Stomach (tissue), 9 donors: ENCODE results near the gene SLC12A7. TPM values are rescaled to one million over a fixed set of nuclear protein-coding genes. Genes with fewer than 3 reads are reported as not detected.
"Not testable (repeated sequence)": the region's sequence is repeated elsewhere in the genome, so short reads cannot be mapped to it uniquely, and the experiment has no call there.

Experiments
- DNase-seq, 2 donors: peaks; one replicate each; pipeline versions ENCODE4 v3.0.0 to v3.0.0-alpha.2; 2013 to 2019
- H3K27ac ChIP-seq, 5 donors: fragments of 200-600 bp in 4 of 5; sonication (generic) in 4 of 5; one replicate each; pipeline ENCODE4 v1.5.1; 2013 to 2019; ENCODE audit warnings: mild to moderate bottlenecking in 1 of 5, moderate library complexity in 1 of 5
- H3K27me3 ChIP-seq, 3 donors: fragments of 200-600 bp; sonication (generic); one replicate each; pipeline ENCODE4 v1.5.1; 2017 to 2019; ENCODE audit warnings: mixed run types in 1 of 3
- H3K36me3 ChIP-seq, 4 donors: fragments of 200-600 bp; sonication (generic); 1 replicate in 3 of 4; 2 replicates in 1 of 4; pipeline ENCODE4 v1.5.1; 2016 to 2019
- H3K4me1 ChIP-seq, 4 donors: fragments of 200-600 bp; sonication (generic); one replicate each; pipeline ENCODE4 v1.5.1; 2016 to 2019
- H3K4me3 ChIP-seq, 4 donors: fragments of 200-600 bp; sonication (generic) in 3 of 4; one replicate each; pipeline ENCODE4 v1.5.1; 2016 to 2019; ENCODE audit warnings: mild to moderate bottlenecking in 1 of 4
- H3K9me3 ChIP-seq, 4 donors: fragments of 200-600 bp; sonication (generic); one replicate each; pipeline ENCODE4 v1.5.1; 2016 to 2019
- EP300 ChIP-seq: sonication (generic); formaldehyde crosslinking; IDR thresholded peaks from one replicate; pipeline ENCODE4 v1.6.1; 2017; ENCODE audit warnings: antibody characterized with exemption
- POLR2A ChIP-seq, 4 donors: fragments of 450-650 bp; IDR thresholded peaks; one replicate each; pipeline ENCODE4 v1.6.1; 2016; ENCODE audit warnings: antibody characterized with exemption in 4 of 4, control low read depth in 2 of 4, mild to moderate bottlenecking in 1 of 4, moderate library complexity in 1 of 4
- POLR2AphosphoS5 ChIP-seq, 3 donors: sonication (generic); formaldehyde crosslinking; IDR thresholded peaks; one replicate each; pipeline ENCODE4 v1.6.1; 2016; ENCODE audit warnings: antibody characterized with exemption in 3 of 3
- WGBS, 5 donors: extraction: QIAGEN DNeasy Blood & Tissue Kit in 3 of 5; methylation state at CpG; one replicate each; pipeline versions ENCODE4 v1.1.5 to v1.1.7; 2013 to 2018; 5-methylcytosine and 5-hydroxymethylcytosine counted together
- intact Hi-C: fragments of 100-400 bp; cut with DNase I; formaldehyde crosslinking; loops from one replicate; pipeline ENCODE4 v1.15.1; 2023; ENCODE audit warnings: low total_unique reads
- polyA plus RNA-seq, 3 donors: library from polyadenylated mRNA; stranded (reverse); fragments of 200-250 nt; gene quantifications; one replicate each; pipeline ENCODE4 v1.2.3, GENCODE V29; 2013
- total RNA-seq, 5 donors: library from RNA; depleted of rRNA; stranded (reverse); fragments of >200 nt; gene quantifications; one replicate each; pipeline versions ENCODE4 v1.1.0 to v1.2.3, GENCODE V29; 2014 to 2016
- TF ChIP-seq, protein P1 (sequence below), 7 experiments: fragments of 450-650 bp in 4 of 7; fragments of 200-600 bp in 3 of 7; sonication (generic) in 3 of 7; IDR thresholded peaks; one replicate each; pipeline ENCODE4 v1.5.1; 2016 to 2019; ENCODE audit warnings: antibody characterized with exemption in 7 of 7, control low read depth in 2 of 7, mild to moderate bottlenecking in 1 of 7
- donor health status: healthy with polysubstance abuse.
- donor health status: Bipolar disorder and iron deficiency.
- donor health status: healthy.

SLC12A7 gene
- total and polyA plus RNA-seq, 8 donors = 4.7 to 346 (median 37.7) TPM

GRCh38 chr5:1159341-1159675, 47.4 kb upstream of the SLC12A7 start:
- Histone ChIP-seq H3K9me3 (peaks cover 3 to 6% (median 5%) of the 10 kb centered on the region in 4 donors), H3K4me1 (peaks cover 19 to 30% (median 26%) of the 10 kb centered on the region in 4 donors), H3K4me3 (no peak overlapping the region), H3K27ac (no peak overlapping the region), H3K27me3 (peaks cover 0 to 72% (median 23%) of the 10 kb centered on the region in 3 donors), H3K36me3 (no peaks in the 10 kb centered on the region)
- no peak for TF ChIP-seq POLR2AphosphoS5 (IDR thresholded peaks at IDR 0.05)
- TF ChIP-seq EP300 = no peak
- no peak for TF ChIP-seq POLR2A (IDR thresholded peaks at IDR 0.05)
- TF ChIP-seq, protein P1, sequence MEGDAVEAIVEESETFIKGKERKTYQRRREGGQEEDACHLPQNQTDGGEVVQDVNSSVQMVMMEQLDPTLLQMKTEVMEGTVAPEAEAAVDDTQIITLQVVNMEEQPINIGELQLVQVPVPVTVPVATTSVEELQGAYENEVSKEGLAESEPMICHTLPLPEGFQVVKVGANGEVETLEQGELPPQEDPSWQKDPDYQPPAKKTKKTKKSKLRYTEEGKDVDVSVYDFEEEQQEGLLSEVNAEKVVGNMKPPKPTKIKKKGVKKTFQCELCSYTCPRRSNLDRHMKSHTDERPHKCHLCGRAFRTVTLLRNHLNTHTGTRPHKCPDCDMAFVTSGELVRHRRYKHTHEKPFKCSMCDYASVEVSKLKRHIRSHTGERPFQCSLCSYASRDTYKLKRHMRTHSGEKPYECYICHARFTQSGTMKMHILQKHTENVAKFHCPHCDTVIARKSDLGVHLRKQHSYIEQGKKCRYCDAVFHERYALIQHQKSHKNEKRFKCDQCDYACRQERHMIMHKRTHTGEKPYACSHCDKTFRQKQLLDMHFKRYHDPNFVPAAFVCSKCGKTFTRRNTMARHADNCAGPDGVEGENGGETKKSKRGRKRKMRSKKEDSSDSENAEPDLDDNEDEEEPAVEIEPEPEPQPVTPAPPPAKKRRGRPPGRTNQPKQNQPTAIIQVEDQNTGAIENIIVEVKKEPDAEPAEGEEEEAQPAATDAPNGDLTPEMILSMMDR (IDR thresholded peaks at IDR 0.05) = no peak
- no peak for DNase-seq
- 78 to 84% (median 80%) methylated on average over 11 of the region's 11 CpGs for WGBS, 5 donors
- intact Hi-C loops = no loop called here

DNA sequence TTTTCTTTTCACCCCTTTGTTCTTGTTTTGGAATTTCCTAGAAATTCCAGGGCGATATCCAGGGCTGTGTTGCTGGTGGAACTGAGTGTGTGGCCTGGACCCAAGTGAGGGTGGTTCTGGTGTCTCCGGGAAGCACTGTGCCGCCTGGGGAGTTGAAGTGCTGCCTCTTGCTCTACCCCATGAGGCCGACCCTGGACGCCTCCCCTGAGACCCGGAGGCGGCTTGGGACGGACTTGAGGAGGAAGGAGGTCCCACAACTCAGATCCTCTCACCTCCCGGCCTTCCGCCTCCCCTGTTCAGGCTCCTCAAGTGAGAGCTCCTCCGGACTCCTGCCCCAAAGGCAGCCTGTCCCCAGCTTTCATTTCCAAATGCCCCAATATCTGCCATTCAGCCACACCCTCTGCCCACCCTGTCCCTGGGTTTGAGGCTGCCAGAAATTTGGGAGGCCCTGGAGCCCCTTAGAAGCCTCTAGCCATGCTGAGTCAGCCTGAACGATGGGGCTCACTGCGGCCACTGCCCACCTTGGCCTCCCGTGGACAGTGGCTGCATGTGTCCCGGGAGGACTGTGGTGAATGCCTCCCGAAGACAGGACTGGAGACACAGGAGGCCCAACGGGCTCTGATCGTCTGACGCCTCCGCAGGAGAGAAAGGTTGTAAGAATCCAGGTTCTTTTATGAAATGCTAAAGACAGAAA, 46.9 kb upstream of the SLC12A7 start:
- intact Hi-C loops = no loop called here
- DNase-seq = no peak
- 69 to 86% (median 86%) methylated on average over 20 of the region's 20 CpGs for WGBS, 5 donors
- peaks cover 19 to 30% (median 26%) of the 10 kb centered on the region in 4 donors for H3K4me1 ChIP-seq
- no peak overlapping the region for H3K27ac ChIP-seq
- no peaks in the 10 kb centered on the region for H3K36me3 ChIP-seq
- peaks cover 0 to 74% (median 23%) of the 10 kb centered on the region in 3 donors for H3K27me3 ChIP-seq
- no peak for TF ChIP-seq EP300
- TF ChIP-seq POLR2AphosphoS5 (IDR thresholded peaks at IDR 0.05) = no peak
- no peak for TF ChIP-seq POLR2A (IDR thresholded peaks at IDR 0.05)
- TF ChIP-seq, protein P1 (IDR thresholded peaks at IDR 0.05) = no peak
- peaks cover 3 to 6% (median 5%) of the 10 kb centered on the region in 4 donors for H3K9me3 ChIP-seq
- no peak overlapping the region for H3K4me3 ChIP-seq

- H3K9me3 ChIP-seq, H3K4me3 ChIP-seq, H3K36me3 ChIP-seq, intact Hi-C loops, H3K27ac ChIP-seq, DNase-seq: not testable (repeated sequence)
- WGBS, 5 donors = 71 to 89% (median 80%) methylated on average over 2 of the region's 2 CpGs
- H3K4me1 ChIP-seq = peaks cover 19 to 38% (median 28%) of the 10 kb centered on the region in 4 donors
- peaks cover 0 to 79% (median 23%) of the 10 kb centered on the region in 3 donors for H3K27me3 ChIP-seq
These were observed 45.7 kb upstream of the SLC12A7 start for GRCh38 chr5:1157461-1157986.

- no peaks in the 10 kb centered on the region for H3K36me3 ChIP-seq
- intact Hi-C loops = no loop called here
- DNase-seq = no peak
- H3K4me3 ChIP-seq = no peak overlapping the region
- peaks cover 3 to 6% (median 5%) of the 10 kb centered on the region in 4 donors for H3K9me3 ChIP-seq
- peaks cover 0 to 82% (median 23%) of the 10 kb centered on the region in 3 donors for H3K27me3 ChIP-seq
- H3K27ac ChIP-seq = no peak overlapping the region
- TF ChIP-seq POLR2AphosphoS5 (IDR thresholded peaks at IDR 0.05) (no peak), POLR2A (IDR thresholded peaks at IDR 0.05) (no peak)
- TF ChIP-seq, protein P1 (IDR thresholded peaks at IDR 0.05) = no peak
- 89 to 95% (median 93%) methylated on average over 11 of the region's 11 CpGs for WGBS, 5 donors
- H3K4me1 ChIP-seq = peaks cover 19 to 39% (median 26%) of the 10 kb centered on the region in 4 donors
These were observed 45.0 kb upstream of the SLC12A7 start for GRCh38 chr5:1156754-1157460.
